Mesothelial cell of epicardium (in vitro differentiated cells): Measurements from ENCODE around the gene CALML5. TPM values are rescaled to one million over a fixed set of nuclear protein-coding genes. Genes with fewer than 3 reads are reported as not detected.

Experiments used
- DNase-seq, 2 experiments: peaks; one replicate each; pipeline ENCODE4 v3.0.0; 2021; ENCODE audit warnings: low spot score in 2 of 2; ENCODE audit not compliant: unreplicated experiment in 2 of 2
- H3K27ac Mint-ChIP-seq: 2 replicates; pipeline ENCODE4 v1.8.0; 2021; ENCODE audit warnings: mixed read lengths
- H3K27me3 Mint-ChIP-seq: 2 replicates; pipeline ENCODE4 v1.8.0; 2021; ENCODE audit warnings: low read depth, mixed read lengths
- H3K36me3 Mint-ChIP-seq: 2 replicates; pipeline ENCODE4 v1.8.0; 2021; ENCODE audit warnings: mixed read lengths
- H3K4me1 Mint-ChIP-seq: 2 replicates; pipeline ENCODE4 v1.8.0; 2021; ENCODE audit warnings: mixed read lengths
- H3K4me3 Mint-ChIP-seq: 2 replicates; pipeline ENCODE4 v1.8.0; 2021; ENCODE audit warnings: mild to moderate bottlenecking, moderate library complexity, mixed read lengths
- H3K9me3 Mint-ChIP-seq: 2 replicates; pipeline ENCODE4 v1.8.0; 2021; ENCODE audit warnings: mixed read lengths
- CTCF ChIP-seq: fragments of 200-600 bp; sonication (generic); IDR thresholded peaks from one replicate; pipeline ENCODE4 v1.5.0; 2021; ENCODE audit warnings: antibody characterized with exemption; ENCODE audit not compliant: unreplicated experiment
- total RNA-seq: library from RNA; stranded (reverse); gene quantifications from 3 replicates; pipeline ENCODE4 v1.2.1, GENCODE V29; 2021

The CALML5 gene
- total RNA-seq, 1 donor from 2014 or later: not detected

GRCh38 chr10:5536486-5537081 is 37.2 kb upstream of the CALML5 start:
- no peak for DNase-seq
- Mint-ChIP-seq H3K27ac (no peak overlapping the region), H3K4me1 (peaks cover 30% of the 10 kb centered on the region), H3K9me3 (peaks cover 5% of the 10 kb centered on the region), H3K27me3 (no peaks in the 10 kb centered on the region), H3K36me3 (peaks cover 2% of the 10 kb centered on the region), H3K4me3 (no peak overlapping the region)
- TF ChIP-seq CTCF: no peak

GRCh38 chr10:5534880-5535856 is 35.8 kb upstream of the CALML5 start:
- Mint-ChIP-seq H3K27ac (peak overlapping the region; percentile 52), H3K27me3 (no peaks in the 10 kb centered on the region), H3K4me3 (no peak overlapping the region), H3K4me1 (peaks cover 30% of the 10 kb centered on the region), H3K36me3 (no peaks in the 10 kb centered on the region), H3K9me3 (no peaks in the 10 kb centered on the region)
- no peak for DNase-seq
- TF ChIP-seq CTCF: no peak

- no peaks in the 10 kb centered on the region for H3K36me3 Mint-ChIP-seq
- H3K27me3 Mint-ChIP-seq: no peaks in the 10 kb centered on the region
- H3K4me1 Mint-ChIP-seq: peaks cover 34% of the 10 kb centered on the region
- peak in 1 of 2 experiments; percentile 8 for DNase-seq
- H3K4me3 Mint-ChIP-seq: no peak overlapping the region
- TF ChIP-seq CTCF: no peak
- H3K27ac Mint-ChIP-seq: peak overlapping the region; percentile 52
- no peaks in the 10 kb centered on the region for H3K9me3 Mint-ChIP-seq
Measured at GRCh38 chr10:5534051-5534821, 34.9 kb upstream of the CALML5 start.

- Mint-ChIP-seq H3K9me3 (no peaks in the 10 kb centered on the region), H3K36me3 (no peaks in the 10 kb centered on the region), H3K4me3 (no peak overlapping the region), H3K4me1 (peaks cover 26% of the 10 kb centered on the region), H3K27me3 (no peaks in the 10 kb centered on the region), H3K27ac (no peak overlapping the region)
- no peak for TF ChIP-seq CTCF
- DNase-seq: peak in 1 of 2 experiments; percentile 9
Measured at GRCh38 chr10:5533098-5533731, 33.8 kb upstream of the CALML5 start.

GRCh38 chr10:5532618-5533097 is 33.3 kb upstream of the CALML5 start:
- Mint-ChIP-seq H3K9me3 (no peaks in the 10 kb centered on the region), H3K27ac (no peak overlapping the region), H3K27me3 (no peaks in the 10 kb centered on the region), H3K36me3 (no peaks in the 10 kb centered on the region), H3K4me3 (no peak overlapping the region), H3K4me1 (peaks cover 23% of the 10 kb centered on the region)
- DNase-seq: peak in 1 of 2 experiments; percentile 12
- no peak for TF ChIP-seq CTCF
